Measurements from ENCODE around the gene LAMC1.

DNA sequence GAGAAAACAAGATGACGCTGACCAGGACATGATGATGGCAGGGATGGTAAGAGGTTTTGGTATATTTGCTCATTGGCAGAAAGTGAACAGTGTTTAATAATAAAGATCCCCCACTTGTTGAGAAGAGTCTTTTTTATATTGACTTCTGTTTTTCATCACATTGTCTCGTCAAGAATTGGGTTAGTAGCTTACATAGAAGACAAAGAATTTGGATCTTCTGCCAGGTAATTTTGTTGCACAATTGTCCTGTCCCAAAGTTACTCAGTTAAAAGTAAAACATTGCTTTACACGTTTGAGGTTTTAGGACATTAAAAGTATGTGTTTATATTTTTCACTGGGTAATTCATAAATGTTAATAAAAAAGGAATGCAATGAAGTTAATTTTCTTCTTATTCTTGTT is 114.6 kb downstream of the LAMC1 start:
- TF ChIP-seq EZH2 (IDR thresholded peaks at IDR 0.05; ENCODE audit: borderline replicate concordance, low read depth, low read length, poor library complexity, severe bottlenecking): no peak
- no peak for TF ChIP-seq CTCF (conservative IDR thresholded peaks at IDR 0.05; ENCODE audit: low read depth, low read length)

Measured in A673 (cell line).